Measurements from ENCODE around the gene CDCA8.

GRCh38 chr1:37666241-37666867 lies 26.0 kb upstream of the CDCA8 start:
- TF ChIP-seq, protein P1, sequence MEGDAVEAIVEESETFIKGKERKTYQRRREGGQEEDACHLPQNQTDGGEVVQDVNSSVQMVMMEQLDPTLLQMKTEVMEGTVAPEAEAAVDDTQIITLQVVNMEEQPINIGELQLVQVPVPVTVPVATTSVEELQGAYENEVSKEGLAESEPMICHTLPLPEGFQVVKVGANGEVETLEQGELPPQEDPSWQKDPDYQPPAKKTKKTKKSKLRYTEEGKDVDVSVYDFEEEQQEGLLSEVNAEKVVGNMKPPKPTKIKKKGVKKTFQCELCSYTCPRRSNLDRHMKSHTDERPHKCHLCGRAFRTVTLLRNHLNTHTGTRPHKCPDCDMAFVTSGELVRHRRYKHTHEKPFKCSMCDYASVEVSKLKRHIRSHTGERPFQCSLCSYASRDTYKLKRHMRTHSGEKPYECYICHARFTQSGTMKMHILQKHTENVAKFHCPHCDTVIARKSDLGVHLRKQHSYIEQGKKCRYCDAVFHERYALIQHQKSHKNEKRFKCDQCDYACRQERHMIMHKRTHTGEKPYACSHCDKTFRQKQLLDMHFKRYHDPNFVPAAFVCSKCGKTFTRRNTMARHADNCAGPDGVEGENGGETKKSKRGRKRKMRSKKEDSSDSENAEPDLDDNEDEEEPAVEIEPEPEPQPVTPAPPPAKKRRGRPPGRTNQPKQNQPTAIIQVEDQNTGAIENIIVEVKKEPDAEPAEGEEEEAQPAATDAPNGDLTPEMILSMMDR (IDR thresholded peaks at IDR 0.05; ENCODE audit: extremely low read depth in 1 of 2, insufficient read depth in 1 of 2, low read depth in 1 of 2, low read length in 2 of 2), result no peak
- TF ChIP-seq POLR2A (IDR thresholded peaks at IDR 0.05; ENCODE audit: low read depth, low read length), result no peak
- TF ChIP-seq POLR2AphosphoS5 (IDR thresholded peaks at IDR 0.05; ENCODE audit: insufficient read depth, low read depth, low read length), result no peak
- TF ChIP-seq EZH2 (IDR thresholded peaks at IDR 0.05; ENCODE audit: borderline replicate concordance, low read depth, low read length, severe bottlenecking), result no peak
- TF ChIP-seq JUN (IDR thresholded peaks at IDR 0.05; ENCODE audit: borderline replicate concordance, insufficient read depth, insufficient read length, low read depth), result no peak
- TF ChIP-seq, protein P2, sequence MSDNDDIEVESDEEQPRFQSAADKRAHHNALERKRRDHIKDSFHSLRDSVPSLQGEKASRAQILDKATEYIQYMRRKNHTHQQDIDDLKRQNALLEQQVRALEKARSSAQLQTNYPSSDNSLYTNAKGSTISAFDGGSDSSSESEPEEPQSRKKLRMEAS (IDR thresholded peaks at IDR 0.05; ENCODE audit: insufficient read depth, insufficient read length), result no peak
- TF ChIP-seq FOS (IDR thresholded peaks at IDR 0.05; ENCODE audit: borderline replicate concordance, insufficient read depth, low read length), result no peak

Data from endothelial cell of umbilical vein (primary cell).